22Rv1 (cell line): Measurements from ENCODE around the gene ACADL.

Source experiments
- ZFX ChIP-seq: fragments of 450-650 bp; IDR thresholded peaks from 2 replicates; pipeline ENCODE4 v1.6.1; 2017; ENCODE audit warnings: antibody characterized with exemption, borderline replicate concordance
- TF ChIP-seq, protein P1 (sequence below): fragments of 450-650 bp; IDR thresholded peaks from 2 replicates; pipeline ENCODE4 v1.5.1; 2017; ENCODE audit warnings: mild to moderate bottlenecking

GRCh38 chr2:210215120-210215519 lies 10.1 kb downstream of the ACADL start:
- TF ChIP-seq, protein P1, sequence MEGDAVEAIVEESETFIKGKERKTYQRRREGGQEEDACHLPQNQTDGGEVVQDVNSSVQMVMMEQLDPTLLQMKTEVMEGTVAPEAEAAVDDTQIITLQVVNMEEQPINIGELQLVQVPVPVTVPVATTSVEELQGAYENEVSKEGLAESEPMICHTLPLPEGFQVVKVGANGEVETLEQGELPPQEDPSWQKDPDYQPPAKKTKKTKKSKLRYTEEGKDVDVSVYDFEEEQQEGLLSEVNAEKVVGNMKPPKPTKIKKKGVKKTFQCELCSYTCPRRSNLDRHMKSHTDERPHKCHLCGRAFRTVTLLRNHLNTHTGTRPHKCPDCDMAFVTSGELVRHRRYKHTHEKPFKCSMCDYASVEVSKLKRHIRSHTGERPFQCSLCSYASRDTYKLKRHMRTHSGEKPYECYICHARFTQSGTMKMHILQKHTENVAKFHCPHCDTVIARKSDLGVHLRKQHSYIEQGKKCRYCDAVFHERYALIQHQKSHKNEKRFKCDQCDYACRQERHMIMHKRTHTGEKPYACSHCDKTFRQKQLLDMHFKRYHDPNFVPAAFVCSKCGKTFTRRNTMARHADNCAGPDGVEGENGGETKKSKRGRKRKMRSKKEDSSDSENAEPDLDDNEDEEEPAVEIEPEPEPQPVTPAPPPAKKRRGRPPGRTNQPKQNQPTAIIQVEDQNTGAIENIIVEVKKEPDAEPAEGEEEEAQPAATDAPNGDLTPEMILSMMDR, result no peak
- no peak for TF ChIP-seq ZFX
